Tongue (tissue), 2 donors: ENCODE measurements around the gene NKTR. TPM values are rescaled to one million over a fixed set of nuclear protein-coding genes. Genes with fewer than 3 reads are reported as not detected.

ENCODE experiments used
- DNase-seq: peaks from one replicate; pipeline ENCODE4 v3.0.0-alpha.2; 2015
- total RNA-seq: library from RNA; depleted of rRNA; stranded (reverse); fragments of >200 nt; gene quantifications from one replicate; pipeline ENCODE4 v1.2.3, GENCODE V29; 2014

Gene NKTR
- total RNA-seq, 1 donor from 2014 or later: 182 TPM

DNA sequence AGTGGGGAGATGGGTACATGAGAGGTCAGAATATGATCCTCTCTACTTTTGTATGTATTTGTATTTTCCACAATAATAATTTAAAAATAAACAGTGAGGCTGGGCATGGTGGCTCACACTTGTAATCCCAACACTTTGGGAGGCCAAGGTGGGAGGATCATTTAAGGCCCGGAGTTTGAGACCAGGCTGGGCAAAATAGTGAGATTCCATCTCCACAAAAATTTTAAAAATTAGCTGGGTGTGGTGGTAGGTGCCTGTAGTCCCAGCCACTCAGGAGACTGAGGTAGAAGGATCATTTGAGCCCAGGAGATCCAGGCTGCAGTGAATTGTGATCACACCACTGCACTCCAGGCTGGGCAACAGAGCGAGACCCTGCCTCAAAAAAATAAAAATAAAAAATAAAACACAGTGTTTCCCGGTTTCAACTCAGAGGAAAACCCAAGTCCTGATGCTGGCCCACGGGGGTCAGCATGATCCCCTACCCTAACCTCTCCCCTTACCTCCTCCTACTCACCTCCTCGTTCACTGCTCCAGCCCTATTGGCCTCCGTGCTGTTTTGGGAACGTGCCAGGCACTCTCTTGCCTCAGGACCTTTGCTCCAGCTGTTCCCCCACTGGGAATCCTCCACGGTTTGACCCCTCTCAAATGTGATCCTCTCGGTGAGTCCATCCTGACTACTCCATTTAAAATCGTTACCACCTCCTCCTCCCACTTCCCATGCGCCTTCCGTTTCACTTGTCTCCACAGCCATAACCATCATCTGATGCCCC lies 82.0 kb downstream of the NKTR start:
- DNase-seq: no peak

DNA sequence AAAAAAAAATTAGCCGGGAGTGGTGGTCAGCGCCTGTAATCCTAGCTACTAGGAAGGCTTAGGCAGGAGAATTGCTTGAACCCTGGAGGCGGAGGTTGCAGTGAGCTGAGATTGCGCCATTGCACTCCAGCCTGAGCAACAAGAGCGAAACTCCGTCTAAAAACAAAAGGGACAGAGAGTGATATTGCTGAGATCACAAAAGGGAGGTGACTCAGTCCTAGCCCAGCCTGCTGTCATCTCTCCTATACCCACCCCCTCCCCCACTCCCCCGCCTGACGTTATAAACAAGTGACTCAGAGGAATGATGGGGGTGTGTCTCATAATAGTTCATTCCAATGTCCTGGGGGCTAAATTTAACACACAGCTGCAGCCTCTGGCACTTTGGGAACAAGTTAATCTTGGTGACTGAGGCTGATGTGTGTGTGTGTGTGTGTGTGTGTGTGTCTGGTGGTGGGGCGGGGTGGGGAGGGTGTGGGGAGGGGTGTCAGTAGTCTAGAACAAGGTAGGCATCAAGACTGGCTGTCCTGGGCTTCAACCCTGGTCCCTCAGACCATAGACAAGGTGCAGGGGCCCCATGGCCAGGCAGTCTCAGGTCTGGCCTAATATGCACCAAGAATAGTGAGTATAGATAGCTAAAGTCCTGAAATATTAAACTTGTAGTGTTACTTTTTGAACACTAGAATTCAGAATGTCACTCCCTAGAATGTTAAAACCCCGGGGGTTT lies 83.6 kb downstream of the NKTR start:
- DNase-seq: peak; percentile 87

DNA sequence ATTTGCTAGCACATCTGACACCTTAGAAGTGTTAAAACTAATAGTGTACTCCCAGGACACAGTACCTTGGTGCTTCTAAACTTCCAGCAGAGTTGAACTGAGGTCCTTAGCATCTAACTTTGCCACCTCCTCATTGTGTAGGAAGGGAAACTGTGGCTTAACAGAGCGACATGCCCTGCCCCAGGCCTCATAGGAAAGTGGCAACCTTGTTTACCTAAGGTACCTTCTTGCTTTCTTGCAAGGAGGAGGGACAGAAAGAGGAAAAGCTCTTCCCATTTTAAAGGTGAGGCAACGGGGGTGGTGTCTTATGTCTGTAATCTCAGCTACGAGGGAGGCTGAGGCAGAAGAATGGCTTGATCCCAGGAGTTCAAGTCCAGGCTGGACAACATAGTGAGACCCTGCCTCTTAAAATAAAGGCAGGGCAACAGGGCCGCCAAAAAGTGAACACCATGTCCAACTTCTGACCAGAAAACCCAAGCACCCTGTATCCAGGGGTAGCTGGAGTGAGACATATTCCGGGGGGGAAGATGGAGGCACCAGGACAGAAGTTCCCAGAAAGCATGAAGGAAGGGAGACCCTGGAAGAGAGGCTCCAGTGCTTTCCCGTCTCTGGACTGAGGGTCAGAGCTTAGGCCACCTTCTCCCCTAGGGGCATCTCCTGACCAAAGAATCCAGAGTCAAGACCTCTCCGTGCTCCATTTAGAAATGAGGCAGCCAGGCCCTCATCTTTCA lies 84.3 kb downstream of the NKTR start:
- DNase-seq: no peak

DNA sequence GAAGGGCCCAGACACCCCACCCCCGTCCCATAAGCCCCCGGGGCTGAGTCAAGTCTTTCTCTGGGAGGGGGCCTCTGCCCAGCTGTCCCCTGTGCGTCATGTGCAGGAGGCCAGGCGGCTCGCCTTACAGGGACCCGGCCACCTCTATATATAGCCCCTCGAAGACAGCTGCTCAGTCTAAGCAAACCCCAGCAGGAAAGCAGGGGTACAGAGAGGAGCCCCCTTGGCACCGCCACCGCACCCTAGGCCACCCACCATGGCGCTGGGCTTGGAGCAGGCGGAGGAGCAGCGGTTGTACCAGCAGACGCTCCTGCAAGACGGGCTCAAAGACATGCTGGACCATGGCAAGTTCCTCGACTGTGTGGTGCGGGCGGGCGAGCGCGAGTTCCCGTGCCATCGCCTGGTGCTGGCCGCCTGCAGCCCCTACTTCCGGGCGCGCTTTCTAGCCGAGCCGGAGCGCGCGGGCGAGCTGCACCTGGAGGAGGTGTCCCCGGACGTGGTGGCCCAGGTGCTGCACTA lies 84.9 kb downstream of the NKTR start, which contains the start of gene KLHL40:
KLHL40 (plus strand) TSS at position 175 of the 519 bp plus-strand sequence; CDS start at position 257, 82 bp downstream.
- DNase-seq: peak; percentile 91

DNA sequence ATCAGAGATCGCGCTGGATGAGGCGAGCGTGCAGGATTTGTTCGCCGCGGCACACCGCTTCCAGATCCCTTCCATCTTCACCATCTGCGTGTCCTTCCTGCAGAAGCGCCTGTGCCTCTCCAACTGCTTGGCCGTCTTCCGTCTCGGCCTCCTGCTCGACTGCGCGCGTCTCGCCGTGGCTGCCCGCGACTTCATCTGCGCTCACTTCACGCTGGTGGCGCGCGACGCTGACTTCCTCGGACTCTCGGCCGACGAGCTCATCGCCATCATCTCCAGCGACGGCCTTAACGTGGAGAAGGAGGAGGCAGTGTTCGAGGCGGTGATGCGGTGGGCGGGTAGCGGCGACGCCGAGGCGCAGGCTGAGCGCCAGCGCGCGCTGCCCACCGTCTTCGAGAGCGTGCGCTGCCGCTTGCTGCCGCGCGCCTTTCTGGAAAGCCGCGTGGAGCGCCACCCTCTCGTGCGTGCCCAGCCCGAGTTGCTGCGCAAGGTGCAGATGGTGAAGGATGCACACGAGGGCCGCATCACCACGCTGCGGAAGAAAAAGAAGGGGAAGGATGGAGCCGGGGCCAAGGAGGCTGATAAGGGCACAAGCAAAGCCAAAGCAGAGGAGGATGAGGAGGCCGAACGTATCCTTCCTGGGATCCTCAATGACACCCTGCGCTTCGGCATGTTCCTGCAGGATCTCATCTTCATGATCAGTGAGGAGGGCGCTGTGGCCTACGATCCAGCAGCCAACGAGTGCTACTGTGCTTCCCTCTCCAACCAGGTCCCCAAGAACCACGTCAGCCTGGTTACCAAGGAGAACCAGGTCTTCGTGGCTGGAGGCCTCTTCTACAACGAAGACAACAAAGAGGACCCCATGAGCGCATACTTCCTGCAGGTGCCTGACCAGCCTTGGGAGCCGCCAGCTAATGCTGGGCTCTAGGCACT lies 85.7 kb downstream of the NKTR start:
- DNase-seq: no peak

DNA sequence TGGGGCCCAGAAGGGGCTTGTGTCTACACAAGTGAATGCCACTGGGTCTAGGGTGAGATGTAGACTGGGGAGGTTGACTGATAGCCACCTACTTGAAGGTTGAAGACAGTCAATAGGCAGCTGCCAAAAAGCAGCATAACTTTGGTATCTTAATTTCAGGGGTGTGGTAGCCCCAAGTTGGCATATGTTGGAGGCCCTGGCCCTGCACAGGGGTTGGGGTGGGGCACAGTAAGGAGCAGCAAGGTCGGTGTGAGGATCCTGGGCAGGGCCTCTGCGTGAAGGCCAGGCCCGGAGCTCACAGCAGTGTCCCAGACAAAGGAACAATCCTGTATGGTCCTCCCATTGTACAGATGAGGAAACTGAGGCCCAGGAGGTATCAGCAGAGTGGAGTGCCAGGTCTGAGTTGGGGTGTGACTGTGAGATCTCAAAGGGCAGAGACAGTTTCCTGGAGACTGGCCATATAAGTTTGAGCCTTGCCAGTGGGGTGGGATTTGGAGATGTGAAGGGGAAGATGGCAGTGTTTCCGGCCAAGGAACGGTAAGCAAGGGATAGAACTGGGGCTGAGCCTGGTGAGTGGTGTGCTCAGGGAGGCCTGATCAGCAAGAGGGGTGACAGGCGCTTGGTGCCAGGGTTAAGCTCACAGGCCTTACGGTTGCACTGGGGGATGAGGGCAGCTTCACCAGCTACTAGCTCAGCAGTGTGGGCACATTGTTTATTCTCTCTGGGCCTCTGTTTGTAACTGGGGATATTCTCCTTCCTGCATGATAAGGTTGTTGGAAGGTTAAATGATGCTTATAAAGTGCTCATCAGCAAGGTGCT lies 86.6 kb downstream of the NKTR start:
- no peak for DNase-seq

DNA sequence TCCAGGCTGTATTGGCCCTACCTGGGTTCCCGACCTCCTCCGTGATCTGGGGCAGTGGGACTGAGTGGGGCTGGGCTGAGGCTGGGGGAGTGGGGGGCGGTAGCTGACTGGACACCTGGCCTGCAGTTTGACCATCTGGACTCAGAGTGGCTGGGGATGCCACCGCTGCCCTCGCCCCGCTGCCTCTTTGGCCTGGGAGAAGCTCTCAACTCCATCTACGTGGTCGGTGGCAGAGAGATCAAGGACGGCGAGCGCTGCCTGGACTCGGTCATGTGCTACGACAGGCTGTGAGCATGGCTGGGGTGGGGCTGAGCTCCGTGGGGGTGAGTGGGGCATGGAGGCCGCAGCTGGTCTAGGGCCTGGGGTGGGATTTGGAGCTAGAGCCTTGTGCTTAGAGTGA lies 87.5 kb downstream of the NKTR start:
- DNase-seq: no peak

DNA sequence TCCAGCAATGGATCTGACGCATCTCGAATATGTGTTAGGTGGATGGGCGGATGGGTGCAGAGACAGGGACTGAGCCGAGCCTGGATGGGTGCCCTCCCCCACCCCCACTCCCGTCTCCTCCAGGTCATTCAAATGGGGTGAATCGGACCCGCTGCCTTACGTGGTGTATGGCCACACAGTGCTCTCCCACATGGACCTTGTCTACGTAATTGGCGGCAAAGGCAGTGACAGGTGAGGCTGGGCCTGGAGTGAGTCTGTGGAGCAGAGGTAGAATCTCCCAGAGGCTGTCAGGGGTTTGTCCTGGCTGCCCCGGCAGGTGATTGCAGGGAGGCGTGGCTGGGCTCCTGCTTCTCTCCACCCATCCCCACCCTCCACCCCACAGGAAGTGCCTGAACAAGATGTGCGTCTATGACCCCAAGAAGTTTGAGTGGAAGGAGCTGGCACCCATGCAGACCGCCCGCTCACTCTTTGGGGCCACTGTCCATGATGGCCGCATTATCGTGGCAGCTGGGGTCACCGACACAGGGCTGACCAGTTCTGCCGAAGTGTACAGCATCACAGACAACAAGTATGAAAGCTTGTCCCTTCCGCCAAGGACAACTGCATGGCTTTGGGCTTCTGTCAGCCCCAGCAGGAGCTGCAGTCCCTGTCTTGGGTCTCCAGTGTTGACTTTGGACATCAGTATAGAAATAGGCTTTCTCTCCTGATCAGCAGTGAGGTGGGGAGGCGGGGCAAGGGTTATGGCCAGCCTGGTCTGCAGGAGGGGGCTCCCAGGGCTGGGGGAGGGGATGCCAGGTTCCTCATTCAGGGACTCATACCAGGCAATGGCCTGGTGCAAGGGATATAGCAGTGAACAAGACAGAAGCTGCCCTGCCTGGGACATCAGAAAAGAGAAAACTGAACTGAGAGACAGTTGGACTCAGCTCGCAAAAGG lies 88.3 kb downstream of the NKTR start:
- no peak for DNase-seq

DNA sequence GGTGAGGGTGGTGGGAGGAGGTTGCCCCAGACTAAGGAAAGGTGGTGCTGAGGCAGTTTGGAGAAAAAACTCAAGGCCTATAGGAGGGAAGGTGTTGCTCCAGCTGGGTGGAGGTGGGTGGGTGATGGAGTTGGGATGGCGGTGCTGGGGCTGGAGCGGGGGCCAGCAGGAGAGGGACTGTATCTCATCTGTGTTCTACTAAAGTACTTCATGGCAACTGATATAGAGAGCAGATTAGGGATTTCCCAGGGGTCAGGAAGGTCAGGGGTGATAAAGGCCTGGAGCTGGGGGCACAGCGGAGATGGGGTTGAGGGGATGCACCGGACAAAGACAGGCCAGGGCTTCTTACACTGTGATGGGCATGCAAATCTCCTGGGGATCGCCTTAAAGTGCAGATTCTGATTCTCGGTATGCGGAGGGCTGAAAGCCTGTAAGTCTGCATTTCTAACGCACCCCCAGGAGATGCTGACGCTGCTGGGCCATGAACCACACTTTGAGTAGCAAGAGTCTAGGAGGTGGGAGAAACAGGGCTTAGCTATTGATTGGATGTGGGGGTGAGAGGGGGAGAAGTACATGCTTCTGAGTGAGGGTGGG lies 89.0 kb downstream of the NKTR start:
- DNase-seq: no peak

DNA sequence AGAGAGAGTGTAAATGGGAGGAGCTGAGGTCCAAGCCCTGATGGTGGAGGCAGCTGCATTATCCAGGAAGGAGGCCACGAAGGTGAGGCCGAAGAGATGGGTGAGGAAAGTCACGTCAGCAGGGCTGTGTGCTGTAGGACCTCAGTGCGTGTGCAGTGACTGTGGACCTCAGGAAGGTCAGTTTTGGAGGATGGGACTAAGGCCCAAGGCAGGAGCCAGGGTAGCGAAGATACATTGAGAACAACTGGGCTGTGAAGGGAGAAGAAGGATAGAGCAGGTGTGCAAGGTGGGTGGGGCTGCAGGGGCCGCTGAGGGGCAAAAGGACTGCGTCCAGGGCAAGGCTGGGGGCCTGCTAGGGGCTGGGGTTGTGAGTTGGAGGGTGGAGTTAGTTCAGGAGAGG lies 89.7 kb downstream of the NKTR start:
- DNase-seq: no peak

DNA sequence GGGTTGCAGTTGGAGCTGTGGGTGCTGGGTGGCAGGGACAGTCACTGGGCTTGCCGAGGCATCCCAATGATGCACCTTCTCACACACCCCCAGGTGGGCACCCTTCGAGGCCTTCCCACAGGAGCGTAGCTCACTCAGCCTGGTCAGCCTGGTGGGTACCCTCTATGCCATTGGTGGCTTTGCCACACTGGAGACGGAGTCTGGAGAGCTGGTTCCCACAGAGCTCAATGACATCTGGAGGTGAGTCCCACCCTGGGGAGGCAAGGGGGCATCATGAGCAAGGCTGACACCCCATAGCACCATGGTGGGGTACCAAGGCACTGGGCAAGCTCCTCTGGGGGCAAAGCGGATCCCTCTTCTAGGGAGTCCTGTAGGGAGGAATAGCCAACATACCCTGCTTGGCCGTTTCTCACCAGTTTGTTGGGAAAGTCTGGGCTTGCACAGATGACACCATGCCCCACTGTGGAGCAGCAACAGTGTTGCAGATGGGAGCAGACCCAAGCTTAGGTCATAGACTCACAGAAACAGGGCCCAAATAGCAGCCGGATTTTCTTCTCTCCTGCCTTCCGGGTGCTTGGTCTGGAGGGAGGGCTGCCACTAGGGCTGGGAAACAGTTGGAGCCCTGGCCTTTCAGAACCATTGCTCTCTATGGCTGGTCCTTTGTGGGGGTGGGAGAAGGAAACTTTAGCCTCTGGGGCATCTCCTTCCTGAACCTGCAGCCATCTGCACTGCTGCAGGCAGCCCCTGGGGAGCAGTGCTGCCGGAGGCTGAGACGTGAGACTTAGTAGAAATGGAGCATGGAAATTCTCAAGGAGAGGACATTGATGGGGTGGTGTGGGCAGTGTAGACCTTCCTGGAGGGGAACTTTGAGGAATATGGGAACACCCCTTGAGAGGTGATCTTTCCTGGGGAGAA lies 90.5 kb downstream of the NKTR start:
- DNase-seq: no peak

DNA sequence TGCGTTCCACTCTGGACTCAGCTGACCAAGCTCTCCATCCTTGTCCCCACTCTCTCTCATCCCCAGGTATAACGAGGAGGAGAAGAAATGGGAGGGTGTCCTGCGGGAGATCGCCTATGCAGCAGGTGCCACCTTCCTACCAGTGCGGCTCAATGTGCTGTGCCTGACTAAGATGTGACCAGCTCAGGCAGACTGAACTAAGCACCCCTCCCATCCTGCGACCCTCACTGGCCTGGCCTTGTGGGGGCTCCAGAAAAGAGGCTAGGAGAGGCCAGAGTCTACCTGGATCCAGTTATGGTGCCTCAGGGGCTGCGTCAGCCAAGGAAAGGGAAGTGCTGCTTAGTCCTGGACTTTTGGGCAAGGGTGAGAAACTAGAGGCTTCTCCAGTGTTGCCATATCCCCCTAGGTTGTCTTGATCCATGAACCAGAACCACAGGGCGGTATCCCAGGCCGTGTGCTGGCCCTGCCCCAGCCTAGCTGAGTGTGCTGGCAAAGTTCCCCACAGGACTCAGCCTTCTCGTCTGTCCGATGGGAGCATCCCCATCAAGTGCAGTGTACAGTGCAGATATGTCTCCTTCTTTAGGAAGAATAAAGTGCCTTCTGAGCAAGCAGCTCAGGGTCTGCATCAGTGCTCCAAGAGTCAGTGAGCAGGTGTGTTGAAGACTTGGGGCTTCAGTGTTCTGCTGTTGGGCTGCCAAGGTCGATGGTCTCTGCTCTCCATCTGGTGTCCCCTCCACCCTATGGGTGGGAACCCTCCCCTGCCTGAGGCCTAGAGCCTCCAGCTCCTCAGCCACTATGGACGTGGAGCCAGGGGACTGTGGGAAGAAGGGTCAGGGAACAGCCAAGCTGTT lies 91.6 kb downstream of the NKTR start:
- DNase-seq: no peak

DNA sequence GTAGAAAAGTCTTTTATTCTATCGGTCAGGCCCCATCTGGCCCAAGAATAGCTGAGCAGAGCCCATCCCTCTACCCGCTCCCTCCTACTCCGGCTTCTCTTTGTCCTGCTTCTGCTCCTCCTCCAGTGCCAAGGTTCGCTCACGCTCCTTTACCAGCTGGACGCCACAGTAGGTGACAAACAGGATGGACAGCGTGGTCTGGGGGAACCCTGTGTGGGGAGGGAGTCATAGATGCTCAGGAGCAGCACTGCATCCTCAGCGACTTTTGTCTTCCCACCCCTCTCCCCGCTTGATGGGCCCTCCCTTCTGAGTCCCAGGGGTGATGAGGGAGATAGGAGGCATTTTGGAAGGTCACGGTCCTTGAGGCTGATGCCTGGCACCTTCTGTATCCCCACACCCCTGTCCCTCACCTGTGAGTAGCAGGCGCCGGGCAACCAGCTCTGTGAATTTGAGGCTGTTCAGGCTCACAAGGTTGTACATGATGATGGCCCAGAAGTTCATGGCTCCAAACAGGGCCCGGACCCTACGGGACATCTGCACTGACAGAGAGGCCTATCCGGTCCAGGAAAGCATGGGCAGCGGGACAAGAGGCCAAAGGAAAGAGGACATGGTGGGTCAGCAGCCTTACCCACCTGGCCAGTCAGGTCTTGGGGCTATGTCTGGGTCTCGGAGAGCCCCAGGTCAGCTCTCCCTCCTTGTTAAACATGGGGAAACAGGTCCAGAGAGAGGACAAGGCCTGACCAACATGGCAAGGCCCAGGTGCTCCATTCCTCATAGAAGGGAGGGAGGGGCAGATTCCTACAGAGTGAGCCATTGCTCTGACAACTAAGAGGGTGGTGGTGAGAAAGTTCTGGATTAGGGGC lies 92.4 kb downstream of the NKTR start:
- DNase-seq: no peak

DNA sequence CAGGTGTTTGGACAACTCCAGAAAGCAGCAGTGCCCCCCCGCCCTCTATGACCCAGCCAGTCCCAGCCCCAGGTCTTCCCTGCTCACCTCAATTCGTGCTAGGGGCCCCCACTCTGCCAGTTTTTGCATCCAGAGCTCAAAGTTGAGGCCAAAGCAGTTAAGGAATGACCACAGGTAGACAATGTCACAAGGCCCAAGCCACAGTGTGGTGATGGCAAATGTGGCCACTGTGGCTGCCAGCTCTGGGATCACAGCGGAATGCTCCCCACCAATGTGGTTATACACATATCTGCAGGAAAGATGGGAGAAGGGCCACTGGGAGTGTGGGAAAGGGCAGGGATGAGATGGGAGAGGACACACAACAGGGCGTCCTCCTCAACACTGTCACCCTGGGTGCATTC lies 93.0 kb downstream of the NKTR start:
- no peak for DNase-seq

DNA sequence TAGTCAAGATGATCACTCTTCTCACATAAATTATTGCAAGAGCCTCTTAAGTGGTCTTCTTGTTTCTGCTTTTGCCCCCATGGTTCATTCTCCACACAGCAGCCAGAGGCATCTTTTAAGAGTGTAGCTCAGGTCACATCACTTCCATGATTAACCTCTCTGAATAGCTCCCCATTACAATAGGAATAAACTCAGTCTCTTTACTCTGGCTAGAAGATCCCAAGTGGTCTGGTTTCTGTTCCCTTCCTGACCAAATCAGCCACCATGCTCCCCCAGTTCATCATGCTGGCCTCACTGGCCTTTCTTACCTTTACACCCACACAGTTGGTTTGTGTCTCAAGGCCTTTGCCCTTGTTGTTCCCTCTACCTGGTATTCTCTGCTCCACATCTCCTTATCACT lies 93.9 kb downstream of the NKTR start:
- no peak for DNase-seq
